ENCODE results near the gene BANF2. TPM values are rescaled to one million over a fixed set of nuclear protein-coding genes. Genes with fewer than 3 reads are reported as not detected.
"Not testable (repeated sequence)": the region's sequence is repeated elsewhere in the genome, so short reads cannot be mapped to it uniquely, and the experiment has no call there.

BANF2 gene
- total RNA-seq, 1 experiment from 2014 or later = not detected

GRCh38 chr20:17706632-17707031 is 6.9 kb downstream of the BANF2 start:
- TF ChIP-seq CTCF (conservative IDR thresholded peaks at IDR 0.05; ENCODE audit: low read depth, low read length) = no peak
- no peak for TF ChIP-seq EZH2 (IDR thresholded peaks at IDR 0.05; ENCODE audit: borderline replicate concordance, low read depth, low read length, poor library complexity, severe bottlenecking)
- no peak overlapping the region for H3K4me3 ChIP-seq (ENCODE audit: low read depth, low read length, poor library complexity, severe bottlenecking)
- no peaks in the 10 kb centered on the region for H3K27me3 ChIP-seq (replicated peaks; ENCODE audit: insufficient read depth, low read depth, low read length, poor library complexity)
- ChIA-PET CTCF (interaction anchor here (1.1 kb wide), 1 partner anchor 24 kb away, joined by 3 read pairs; the partner anchor contains the start of gene RRBP1), POLR2A (ENCODE audit: low non-redundant PET) (no interaction called here)
- no peak overlapping the region for H3K27ac ChIP-seq (ENCODE audit: low read depth, low read length, poor library complexity, severe bottlenecking)
- BruUV-seq (replicated peaks) = no TSS peak
- H3K4me1 ChIP-seq (ENCODE audit: insufficient read depth, low read length, poor library complexity, severe bottlenecking) = peaks cover 9% of the 10 kb centered on the region
- no peaks in the 10 kb centered on the region for H3K9me3 ChIP-seq (ENCODE audit: low read depth, low read length, poor library complexity, severe bottlenecking)
- DNase-seq (ENCODE audit: low spot score) = no peak
- no peaks in the 10 kb centered on the region for H3K36me3 ChIP-seq (ENCODE audit: insufficient read depth, low read length, poor library complexity, severe bottlenecking)
- intact Hi-C loops (cut with micrococcal nuclease; ENCODE audit: unreplicated experiment) = no loop called here

GRCh38 chr20:17707951-17708350 is 8.2 kb downstream of the BANF2 start:
- H3K27me3 ChIP-seq (replicated peaks; ENCODE audit: insufficient read depth, low read depth, low read length, poor library complexity); H3K9me3 ChIP-seq (ENCODE audit: low read depth, low read length, poor library complexity, severe bottlenecking); BruUV-seq (replicated peaks); intact Hi-C loops (cut with micrococcal nuclease; ENCODE audit: unreplicated experiment); H3K27ac ChIP-seq (ENCODE audit: low read depth, low read length, poor library complexity, severe bottlenecking); POLR2A ChIA-PET (ENCODE audit: low non-redundant PET); H3K4me1 ChIP-seq (ENCODE audit: insufficient read depth, low read length, poor library complexity, severe bottlenecking); H3K36me3 ChIP-seq (ENCODE audit: insufficient read depth, low read length, poor library complexity, severe bottlenecking); CTCF ChIA-PET; H3K4me3 ChIP-seq (ENCODE audit: low read depth, low read length, poor library complexity, severe bottlenecking); DNase-seq (ENCODE audit: low spot score): not testable (repeated sequence)

GRCh38 chr20:17708675-17709360 is 9.1 kb downstream of the BANF2 start:
- no peak overlapping the region for H3K4me3 ChIP-seq (ENCODE audit: low read depth, low read length, poor library complexity, severe bottlenecking)
- no peaks in the 10 kb centered on the region for H3K9me3 ChIP-seq (ENCODE audit: low read depth, low read length, poor library complexity, severe bottlenecking)
- CTCF ChIA-PET = no interaction called here
- POLR2A ChIA-PET (ENCODE audit: low non-redundant PET) = no interaction called here
- H3K27me3 ChIP-seq (replicated peaks; ENCODE audit: insufficient read depth, low read depth, low read length, poor library complexity) = no peaks in the 10 kb centered on the region
- no TSS peak for BruUV-seq (replicated peaks)
- intact Hi-C loops (cut with micrococcal nuclease; ENCODE audit: unreplicated experiment) = no loop called here
- H3K4me1 ChIP-seq (ENCODE audit: insufficient read depth, low read length, poor library complexity, severe bottlenecking) = peaks cover 9% of the 10 kb centered on the region
- no peak for DNase-seq (ENCODE audit: low spot score)
- no peak for TF ChIP-seq CTCF (conservative IDR thresholded peaks at IDR 0.05; ENCODE audit: low read depth, low read length)
- TF ChIP-seq EZH2 (IDR thresholded peaks at IDR 0.05; ENCODE audit: borderline replicate concordance, low read depth, low read length, poor library complexity, severe bottlenecking) = no peak
- H3K27ac ChIP-seq (ENCODE audit: low read depth, low read length, poor library complexity, severe bottlenecking) = no peak overlapping the region
- no peaks in the 10 kb centered on the region for H3K36me3 ChIP-seq (ENCODE audit: insufficient read depth, low read length, poor library complexity, severe bottlenecking)
